Activated T-cell treated with anti-CD3 and anti-CD28 coated beads for 48 hours (primary cell): ENCODE data around the gene AUH.

Experiments
- DNase-seq: peaks from one replicate; pipeline ENCODE4 v3.0.0-alpha.2; 2020; ENCODE audit warnings: low read depth

Gene AUH

DNA sequence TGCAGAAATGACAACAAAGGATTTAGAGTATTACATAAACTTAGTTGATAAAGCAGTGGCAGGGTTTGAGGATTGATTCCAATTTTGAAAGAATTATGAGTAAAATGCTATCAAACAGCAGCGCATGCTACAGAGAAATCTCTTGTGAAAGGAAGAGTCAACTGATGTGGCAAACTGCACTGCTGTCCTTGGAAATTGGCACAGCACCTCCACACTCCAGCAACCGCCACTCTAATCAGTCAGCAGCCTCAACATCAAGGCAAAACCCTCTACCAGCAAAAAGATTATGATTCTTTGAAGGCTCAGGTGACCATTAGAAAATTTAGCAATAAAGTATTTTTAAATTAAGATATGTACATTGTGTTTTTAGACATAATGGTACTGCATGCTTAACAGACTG, 66.4 kb downstream of the AUH start:
- DNase-seq: no peak

DNA sequence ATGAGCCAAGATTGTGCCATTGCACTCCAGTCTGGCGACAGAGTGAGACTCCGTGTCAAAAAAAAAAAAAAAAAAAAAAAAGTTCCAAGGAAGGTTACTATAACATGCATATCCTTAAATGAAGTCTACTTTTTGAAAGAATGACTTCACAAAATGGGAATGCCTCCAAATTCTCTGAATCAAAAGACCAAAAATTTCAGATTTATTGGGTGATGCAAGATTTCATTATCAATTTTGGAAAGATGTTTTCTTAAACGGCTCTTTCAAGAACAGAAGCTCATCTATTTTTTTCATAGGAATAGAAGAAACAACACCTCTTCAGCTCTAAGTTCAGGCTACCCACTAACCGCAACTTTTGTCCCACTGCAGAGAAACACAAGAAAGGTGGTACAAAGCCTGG, 69.9 kb downstream of the AUH start:
- no peak for DNase-seq

DNA sequence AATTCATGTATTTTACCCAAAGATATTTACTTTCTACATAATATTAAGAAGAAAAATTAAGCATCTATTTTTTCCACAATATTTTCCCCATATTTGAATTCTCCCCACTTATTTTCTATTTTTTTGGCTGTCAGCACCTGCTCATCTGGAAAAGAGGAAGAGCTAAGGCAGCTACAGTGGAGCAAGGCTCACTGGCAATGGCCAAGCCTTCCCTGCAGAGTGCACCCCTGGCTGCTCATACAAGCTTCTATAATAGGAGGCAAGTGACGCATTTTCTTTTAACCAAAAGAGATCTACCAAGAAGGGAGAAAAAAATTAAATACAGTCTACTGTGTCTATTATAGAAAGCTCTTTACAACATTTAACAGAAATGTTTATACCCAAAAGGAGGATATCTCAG, 72.5 kb downstream of the AUH start:
- no peak for DNase-seq

DNA sequence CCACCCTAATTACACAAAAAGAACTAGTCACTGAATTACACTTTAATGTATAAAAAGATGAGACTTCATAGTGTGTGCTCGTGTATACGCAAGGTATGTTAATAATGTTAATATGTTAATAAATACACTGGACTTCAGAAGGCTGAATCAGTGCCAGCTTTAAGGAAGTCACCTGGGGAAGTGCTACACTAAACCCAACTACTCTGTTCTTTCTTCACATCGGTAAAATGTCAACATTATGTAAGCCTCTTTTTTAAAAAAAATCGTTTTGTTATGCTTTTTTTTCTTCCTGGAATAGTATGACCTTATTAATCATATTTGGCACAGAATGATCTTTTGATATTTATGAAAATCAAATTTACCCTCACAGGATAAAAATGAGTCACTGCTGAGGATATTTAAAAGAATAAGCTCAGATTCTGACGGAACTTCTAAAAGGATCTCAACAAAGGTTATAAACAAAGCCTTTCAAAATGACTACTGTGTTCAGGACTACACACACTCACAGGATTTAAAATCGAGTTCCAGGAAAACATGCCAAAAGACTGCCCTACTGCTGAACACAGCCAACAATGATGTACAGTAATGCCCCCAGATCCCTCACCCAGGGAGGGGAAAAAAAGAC, 75.9 kb downstream of the AUH start:
- DNase-seq: no peak

DNA sequence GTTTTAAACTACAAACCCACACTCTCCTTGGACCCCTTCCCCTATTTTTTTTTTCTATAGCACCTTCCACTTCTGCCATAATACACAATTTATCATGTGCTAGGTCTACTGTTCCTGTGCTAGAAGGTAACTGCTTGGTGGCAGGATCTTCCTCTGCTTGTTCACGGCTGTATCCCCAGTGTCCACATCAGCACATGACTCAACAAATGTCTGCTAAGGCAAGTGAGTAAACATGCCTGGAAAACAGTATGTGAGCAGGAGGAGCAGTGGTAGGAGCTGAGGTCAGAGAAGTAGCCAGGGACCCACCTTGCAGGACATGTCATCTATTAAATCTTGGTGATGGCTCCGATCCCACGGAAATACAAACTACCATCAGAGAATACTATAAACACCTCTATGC, 79.4 kb downstream of the AUH start:
- no peak for DNase-seq

DNA sequence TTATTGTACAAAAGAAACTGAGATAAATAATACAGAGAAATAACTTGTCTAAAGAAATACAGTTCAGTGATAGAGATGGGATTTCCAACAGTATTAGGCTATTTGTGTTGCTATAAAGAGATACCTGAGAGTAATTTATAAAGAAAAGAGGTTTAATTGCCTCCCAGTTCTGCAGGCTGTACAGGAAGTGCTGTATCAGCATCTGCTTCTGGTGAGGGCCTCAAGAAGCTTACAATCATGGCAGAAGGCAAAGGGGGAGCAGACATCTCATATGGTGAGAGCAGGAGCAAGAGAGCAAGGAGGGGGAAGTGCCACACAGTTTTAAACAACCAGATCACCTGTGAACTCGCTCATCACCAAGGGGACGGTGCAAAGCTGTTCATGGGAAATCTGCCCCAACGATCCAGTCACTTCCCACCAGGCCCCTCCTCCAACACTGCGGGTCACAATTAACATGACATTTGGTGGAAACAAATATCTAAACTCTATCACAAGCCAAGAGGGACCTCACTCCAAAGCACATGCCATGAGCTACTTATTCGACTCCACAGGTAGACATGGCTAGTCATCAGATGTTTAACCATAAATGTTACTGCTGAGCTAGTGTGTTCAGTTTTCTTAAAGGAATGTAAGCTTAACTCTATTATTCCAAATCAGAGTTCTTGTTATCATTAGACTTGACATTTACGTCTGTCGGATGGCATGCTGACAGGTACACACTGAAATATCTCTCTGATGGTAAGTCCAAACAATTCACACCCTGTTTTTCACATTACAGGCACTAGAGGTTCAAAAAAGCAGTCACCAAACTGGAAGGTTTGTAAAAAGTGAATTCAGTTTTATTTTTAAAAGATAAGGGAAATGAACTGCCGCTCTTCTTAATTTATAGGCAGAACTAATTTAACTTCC, 82.2 kb downstream of the AUH start:
- DNase-seq: no peak

DNA sequence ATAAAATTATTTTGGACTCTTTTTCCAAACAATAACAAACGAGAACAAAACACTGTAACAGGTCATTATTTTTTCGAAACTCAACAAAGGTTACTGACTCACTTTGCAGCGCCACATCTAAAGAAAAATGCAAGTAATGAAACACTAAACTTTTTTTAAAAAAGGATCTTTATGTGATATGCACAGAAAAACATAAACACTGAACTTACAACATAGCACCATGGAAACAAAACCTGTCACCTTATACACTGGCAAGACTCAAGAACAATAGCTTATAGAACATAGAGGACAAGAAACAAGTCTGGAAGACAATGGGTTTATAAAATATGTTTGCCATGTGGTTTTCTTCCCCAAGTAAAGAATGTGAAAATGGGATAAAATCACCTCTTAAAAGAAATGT, 85.2 kb downstream of the AUH start:
- DNase-seq: no peak

DNA sequence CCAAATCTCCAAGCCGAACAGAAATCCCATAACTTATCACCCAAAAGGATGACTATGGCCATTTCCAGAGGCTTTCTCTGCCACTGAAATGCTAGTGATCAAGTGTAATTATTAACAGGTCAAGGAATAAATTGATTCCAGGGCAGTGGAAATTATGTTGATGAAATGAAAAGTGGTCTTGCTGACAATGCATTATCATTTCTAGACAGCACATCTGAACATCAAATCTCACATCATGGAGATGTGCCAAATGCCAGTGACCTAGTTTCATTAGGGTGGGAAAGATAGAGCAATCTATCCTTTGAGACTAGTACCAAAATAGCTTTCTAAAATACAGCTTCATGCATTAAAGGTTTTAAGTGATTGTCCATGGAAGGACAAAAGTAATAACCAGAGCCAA, 86.1 kb downstream of the AUH start:
- DNase-seq: no peak

DNA sequence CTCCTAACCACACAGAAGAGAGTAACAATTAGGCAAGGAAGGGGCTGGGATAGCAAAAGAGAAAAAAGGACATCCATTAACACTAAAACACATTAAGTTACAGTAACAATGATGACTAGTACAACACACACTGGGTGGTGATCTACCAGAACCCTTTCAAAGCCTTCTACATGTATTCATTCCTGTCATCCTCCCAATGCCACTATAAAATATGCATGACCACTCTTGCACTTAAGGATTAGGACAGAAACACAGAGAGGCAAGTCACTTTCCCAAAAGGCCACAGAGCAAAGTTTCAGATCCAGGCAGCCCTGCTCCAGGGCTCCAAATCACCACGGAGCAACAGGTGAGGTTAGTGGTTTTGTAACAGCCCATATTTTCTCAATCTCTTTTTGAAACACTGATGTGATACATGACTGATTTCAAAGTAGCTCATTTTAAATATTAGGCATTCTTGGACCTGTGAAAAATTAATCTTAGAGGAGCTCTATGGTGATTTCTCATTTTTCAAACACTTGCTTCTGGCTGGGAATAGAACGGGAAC, 86.7 kb downstream of the AUH start:
- DNase-seq: no peak

DNA sequence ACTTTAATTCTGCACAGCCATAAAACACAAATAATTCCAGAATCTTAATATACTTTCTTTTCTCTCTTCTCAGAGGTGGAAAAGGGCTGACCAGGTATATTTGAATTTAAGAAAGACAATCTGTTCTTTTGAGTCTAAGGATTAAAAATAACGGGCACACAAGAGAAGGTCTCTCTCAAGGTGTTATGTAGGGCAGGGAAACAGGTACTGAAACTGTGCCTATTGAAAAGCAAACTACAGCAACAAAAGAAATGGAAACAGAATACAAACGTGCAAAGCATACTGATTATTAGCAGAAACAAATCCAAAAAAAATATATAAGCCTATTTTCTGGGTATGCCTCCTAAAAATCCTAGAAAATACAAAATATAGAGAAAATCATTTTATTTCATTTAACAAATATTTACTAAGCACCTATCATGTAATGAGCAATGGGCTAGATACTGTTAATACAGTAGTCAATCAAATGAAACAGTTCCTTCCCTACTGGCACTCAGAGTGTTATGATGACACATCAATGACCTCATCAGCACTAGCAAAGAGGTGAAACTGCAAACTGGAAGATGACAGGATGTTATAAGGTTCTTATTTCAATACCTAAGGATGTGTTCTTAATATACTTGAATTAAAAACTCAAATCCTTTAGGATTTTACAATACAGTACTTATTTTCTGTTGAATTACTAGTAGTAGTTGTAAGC, 87.7 kb downstream of the AUH start:
- no peak for DNase-seq

DNA sequence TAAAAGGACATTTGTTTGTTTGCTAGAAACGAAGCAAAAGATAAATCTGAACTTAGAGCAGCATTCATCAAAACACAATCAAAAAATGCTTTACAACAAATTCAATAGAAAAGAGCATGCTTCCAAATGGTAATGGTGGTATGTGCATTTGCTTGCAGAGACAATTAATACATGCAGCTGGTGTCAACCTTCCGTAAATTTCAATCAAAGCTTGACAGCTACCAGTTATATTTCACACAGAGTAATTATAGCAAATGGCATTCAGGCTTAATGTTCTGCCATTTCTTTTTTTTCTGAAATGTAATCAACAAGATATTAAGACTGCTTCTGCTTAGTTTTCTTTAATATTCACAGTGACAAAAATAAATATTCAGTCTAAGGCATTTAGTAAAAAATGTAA, 90.6 kb downstream of the AUH start:
- DNase-seq: no peak

DNA sequence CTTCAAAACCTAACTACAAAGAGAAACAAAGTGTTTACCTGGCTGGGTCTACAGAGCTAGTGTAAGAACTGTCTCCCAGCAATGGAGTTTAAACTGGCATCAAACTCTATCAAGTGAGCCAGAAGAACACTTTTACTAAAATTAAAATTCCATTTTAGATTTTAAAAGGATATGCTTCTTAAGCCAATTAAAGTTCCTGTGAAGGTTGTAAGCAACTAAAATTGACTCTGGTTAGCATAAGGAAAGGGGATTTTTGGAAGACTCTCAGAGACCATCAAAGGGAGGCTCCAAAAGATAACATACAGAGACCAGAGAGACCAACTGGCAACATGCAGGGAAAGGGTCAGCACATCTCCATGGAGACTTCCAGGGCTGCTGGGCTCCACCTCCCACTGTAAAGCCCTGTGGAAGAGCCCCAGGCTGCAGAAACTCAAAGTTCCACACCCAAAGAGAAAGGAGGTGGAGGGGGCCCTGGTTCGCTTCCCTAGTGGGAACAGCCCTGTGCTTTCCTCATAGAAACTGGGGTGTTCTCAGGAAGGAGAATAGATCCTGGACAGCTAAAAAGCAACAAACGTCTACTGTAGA, 91.7 kb downstream of the AUH start:
- DNase-seq: no peak

DNA sequence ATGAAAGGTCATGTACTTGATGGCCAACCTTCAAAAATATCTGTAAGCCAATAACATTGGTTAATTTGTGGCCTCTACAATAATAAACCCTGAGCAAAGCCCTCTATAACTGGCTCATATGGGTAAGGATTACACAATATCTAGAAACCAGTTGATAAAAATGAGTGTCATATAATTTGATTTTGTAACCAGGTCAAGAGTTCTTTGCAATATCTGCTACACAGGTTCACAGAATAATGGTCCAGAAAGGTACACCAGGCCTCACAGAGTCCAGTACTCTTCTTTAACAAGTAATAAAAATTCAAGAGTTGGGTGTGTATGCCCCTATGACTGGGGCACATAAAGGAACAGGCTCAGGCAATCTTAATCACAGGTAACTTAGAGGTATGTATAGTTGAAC, 95.3 kb downstream of the AUH start:
- no peak for DNase-seq

DNA sequence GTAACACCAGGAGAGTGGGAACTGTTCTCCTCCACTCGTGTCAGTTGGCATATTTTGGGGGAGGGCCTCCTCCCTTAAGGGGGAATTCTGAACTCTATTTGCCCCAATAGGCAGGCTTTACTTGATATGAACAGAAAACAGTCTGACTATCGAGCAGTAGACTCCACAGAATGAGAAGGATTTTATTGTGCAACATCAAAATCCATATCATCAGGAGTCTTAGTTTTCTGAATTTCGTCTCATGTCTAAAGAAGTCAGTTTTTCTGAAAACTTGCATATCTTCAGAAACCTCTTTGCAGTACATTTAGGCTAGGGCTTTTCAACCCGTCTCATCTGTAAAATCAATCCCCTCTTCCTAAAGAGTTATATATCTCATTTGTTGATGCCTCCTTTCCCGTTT, 96.2 kb downstream of the AUH start:
- no peak for DNase-seq

DNA sequence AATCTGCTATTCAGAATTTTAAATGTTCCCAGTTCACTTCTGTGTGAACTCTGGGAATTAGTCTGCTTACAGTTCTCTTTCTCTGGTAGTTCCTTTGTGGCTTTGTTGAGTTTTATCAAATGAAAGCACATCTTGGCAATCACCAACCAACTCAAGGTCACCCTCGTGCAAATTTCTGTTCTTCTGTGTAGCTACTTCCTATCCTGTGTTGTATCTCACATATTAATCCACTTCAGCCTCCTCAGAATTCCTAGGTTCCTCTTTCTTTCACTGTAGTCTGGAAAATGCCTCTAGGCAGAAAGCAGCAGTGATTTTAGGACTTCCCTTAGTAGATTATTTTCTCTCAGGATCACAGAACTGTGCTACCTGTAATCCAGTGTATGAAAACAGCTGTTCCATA, 100.3 kb downstream of the AUH start:
- no peak for DNase-seq

DNA sequence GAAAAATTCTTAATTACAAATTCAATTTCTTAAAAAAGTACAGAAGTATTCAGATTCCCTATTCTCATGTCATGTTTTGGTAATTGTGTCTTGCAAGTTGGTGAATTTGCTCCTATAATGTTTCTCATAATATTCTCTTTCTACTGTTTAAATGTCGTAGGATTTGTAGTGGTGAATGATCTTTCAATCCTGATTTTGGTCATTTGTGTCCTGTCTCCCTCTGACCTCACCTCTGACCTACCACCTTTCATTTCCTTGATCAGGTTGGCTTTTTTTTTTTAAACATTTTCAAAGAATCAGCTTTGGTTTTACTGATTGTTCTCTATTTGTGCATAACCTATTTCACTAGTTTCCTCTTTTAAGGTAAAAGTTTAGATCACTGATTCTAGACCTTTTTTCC, 102.6 kb downstream of the AUH start:
- no peak for DNase-seq

DNA sequence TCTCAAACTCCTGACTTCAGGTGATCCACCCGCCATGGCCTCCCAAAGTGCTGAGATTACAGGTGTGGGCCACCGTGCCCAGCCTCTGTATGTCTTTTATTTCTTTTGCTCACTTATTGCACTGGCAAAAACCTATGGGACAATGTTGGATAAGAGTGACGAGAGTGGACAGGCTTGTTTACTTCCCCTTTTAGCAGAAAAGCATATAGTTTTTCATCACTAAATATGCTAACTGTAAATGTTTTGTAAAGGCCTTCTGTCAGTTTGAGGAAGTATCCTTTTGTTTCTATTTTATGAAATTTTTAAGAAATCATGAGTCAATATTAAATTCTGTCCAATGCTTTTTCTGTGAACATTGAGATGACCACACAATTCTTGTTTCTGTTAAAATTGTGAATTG, 103.3 kb downstream of the AUH start:
- no peak for DNase-seq

DNA sequence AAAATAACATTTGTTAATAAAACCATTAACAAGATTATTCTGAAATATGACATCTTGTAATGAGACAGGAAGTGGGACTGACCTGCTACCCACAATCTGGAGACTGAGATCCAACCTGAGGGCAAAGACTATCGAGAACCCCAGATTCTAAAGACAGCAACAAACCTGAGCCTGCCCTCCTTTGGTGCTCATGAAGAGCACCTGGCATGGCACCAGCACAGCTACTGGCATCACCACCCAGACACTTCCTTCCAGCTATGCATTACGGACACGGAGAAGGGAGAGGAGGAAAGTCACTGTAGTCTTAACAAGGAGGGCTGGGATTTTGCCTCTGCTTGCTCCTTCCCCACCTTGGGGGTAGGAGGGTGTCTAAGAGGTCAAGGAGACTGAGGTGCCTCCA, 105.5 kb downstream of the AUH start:
- DNase-seq: no peak

DNA sequence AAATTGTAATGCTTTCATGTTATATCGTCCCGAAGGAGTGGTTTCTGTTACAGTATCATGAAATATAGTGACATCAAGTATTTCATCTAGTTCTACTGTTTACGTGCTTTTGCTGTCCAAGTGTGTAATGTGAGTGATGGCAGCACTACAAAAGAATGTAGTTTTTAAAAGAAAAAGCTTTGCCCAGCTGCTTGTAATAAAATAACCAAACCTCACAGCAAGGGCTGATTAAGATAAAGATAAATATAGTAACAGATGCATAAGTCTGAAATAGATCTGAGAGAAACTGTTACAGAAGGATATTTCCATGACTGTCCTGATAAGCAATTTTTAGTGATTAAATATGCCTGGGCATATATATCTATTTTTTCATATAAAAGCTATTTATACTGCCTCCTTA, 106.4 kb downstream of the AUH start:
- no peak for DNase-seq

DNA sequence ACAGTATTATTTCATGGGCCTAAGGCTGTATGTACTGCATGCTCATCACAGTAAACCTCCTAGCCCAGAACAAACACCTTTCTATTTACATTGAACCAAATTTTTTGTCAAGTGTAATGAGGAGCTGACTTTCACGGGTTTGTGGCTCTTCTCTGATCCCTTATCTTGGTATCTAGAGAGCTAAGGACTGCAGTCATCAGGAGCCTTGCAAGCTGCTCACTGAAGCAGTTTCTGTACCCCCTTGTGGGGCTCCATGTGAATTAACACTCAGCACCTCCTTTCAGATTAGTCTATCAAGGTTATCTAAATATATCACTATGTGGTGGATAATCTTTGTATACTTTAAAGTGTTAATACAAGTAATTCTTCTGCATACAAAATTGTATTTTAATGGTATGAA, 108.2 kb downstream of the AUH start:
- no peak for DNase-seq

DNA sequence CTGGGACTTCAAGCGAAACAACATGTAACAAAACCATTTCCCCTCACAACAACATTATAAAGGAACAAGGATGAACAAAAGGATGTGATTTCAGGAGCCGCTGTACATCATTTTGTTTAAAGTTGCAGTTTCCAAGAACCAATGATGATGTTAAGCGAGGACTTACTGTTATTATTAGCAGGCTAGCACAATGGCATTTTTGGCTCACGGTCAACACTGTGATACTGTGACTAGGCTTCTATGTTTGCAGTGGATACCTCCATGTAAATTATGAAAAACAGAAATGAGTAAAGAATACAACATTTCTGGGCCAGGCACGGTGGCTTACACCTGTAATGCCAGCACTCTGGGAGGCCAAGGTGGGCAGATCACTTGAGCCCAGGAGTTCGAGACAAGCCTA, 113.0 kb downstream of the AUH start:
- no peak for DNase-seq

DNA sequence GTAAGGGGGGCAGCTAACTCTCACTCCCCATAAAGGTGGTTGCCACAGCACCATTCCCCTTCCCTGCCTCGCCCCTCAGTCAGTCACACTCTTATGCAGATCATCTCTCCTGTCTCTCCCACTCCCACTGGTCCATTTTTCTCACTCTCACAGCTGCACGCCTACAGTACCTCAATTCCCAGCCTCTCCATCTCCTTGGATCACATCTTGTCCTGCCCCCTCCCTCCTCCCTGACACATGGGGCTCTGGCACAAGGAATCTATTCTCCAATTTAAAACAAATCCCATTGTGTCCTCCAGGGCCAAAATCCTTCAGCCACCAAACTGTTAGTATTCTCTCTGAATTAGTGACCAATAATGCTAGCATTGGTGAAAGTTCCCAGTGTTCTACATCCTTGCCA, 114.4 kb downstream of the AUH start:
- no peak for DNase-seq

DNA sequence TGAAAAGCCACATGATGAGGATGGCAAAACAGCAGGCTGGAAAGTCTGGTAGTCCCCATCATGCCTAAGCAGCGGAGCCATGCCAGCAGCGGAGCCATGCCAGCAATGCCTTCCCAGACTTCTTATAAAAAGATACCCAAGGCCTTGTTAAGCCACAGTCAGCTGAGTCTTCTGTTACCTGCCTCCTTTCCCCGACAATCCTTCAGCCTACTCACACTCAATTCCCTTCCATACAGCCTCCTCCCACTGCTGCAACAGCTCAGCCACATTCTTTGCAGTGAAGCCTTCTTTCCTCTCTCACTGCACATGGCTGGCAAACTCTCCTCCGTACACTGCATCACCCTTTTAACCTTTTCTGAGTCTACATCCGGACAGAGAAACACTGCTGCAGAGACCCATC, 114.9 kb downstream of the AUH start:
- no peak for DNase-seq
